ENCODE data around the gene NPAS2. TPM values are rescaled to one million over a fixed set of nuclear protein-coding genes. Genes with fewer than 3 reads are reported as not detected.

NPAS2 gene
- total RNA-seq, 4 donors from 2014 or later, result 11.8 to 46.5 (median 21.7) TPM

- Histone ChIP-seq H3K9me3 (no peaks in the 10 kb centered on the region), H3K27ac (no peak overlapping the region), H3K36me3 (no peaks in the 10 kb centered on the region), H3K4me1 (peaks cover 0 to 15% (median 0%) of the 10 kb centered on the region in 3 donors), H3K4me3 (no peak overlapping the region), H3K27me3 (no peaks in the 10 kb centered on the region)
- no peak for ATAC-seq
- no peak for TF ChIP-seq POLR2A (IDR thresholded peaks at IDR 0.05)
- TF ChIP-seq CTCF (IDR thresholded peaks at IDR 0.05), result no peak
- WGBS, 2 donors (ENCODE audit: low coverage in 1 of 2), result 91% methylated on average over 4 of the region's 4 CpGs; no CpG with 5 or more reads in 1 of the 2 donors
Measured at GRCh38 chr2:100812573-100812972, 7.4 kb upstream of the NPAS2 start.

- WGBS, 2 donors (ENCODE audit: low coverage in 1 of 2), result 26 to 38% methylated on average over 4 of the region's 4 CpGs
- no peak for ATAC-seq
- TF ChIP-seq CTCF (IDR thresholded peaks at IDR 0.05) (no peak), POLR2AphosphoS5 (IDR thresholded peaks at IDR 0.05) (peak; percentile 29)
- no peaks in the 10 kb centered on the region for H3K9me3 ChIP-seq
- no peak overlapping the region for H3K4me3 ChIP-seq
- no peaks in the 10 kb centered on the region for H3K27me3 ChIP-seq
- no peaks in the 10 kb centered on the region for H3K36me3 ChIP-seq
- peak overlapping the region in 1 of 4 donors; percentile 33 for H3K27ac ChIP-seq
- peaks cover 0 to 25% (median 0%) of the 10 kb centered on the region in 3 donors for H3K4me1 ChIP-seq
Measured at GRCh38 chr2:100813527-100813926, 6.4 kb upstream of the NPAS2 start.

GRCh38 chr2:100814043-100814442, 5.9 kb upstream of the NPAS2 start:
- 92 to 94% methylated on average over 3 of the region's 3 CpGs for WGBS, 2 donors (ENCODE audit: low coverage in 1 of 2)
- no peak for ATAC-seq
- H3K27me3 ChIP-seq, result no peaks in the 10 kb centered on the region

GRCh38 chr2:100814453-100814852, 5.5 kb upstream of the NPAS2 start:
- H3K4me1 ChIP-seq, result peaks cover 0 to 33% (median 0%) of the 10 kb centered on the region in 3 donors
- H3K27ac ChIP-seq, result no peak overlapping the region
- peaks cover 4% of the 10 kb centered on the region for H3K27me3 ChIP-seq
- H3K9me3 ChIP-seq, result no peaks in the 10 kb centered on the region
- no peak for TF ChIP-seq POLR2AphosphoS5 (IDR thresholded peaks at IDR 0.05)
- TF ChIP-seq POLR2A (IDR thresholded peaks at IDR 0.05), result no peak
- TF ChIP-seq CTCF (IDR thresholded peaks at IDR 0.05), result no peak
- no peak for TF ChIP-seq EP300 (IDR thresholded peaks at IDR 0.05)
- no peaks in the 10 kb centered on the region for H3K36me3 ChIP-seq
- 64 to 86% methylated on average over 1 of the region's 3 CpGs for WGBS, 2 donors (ENCODE audit: low coverage in 1 of 2)
- no peak for ATAC-seq
- no peak overlapping the region for H3K4me3 ChIP-seq

More at GRCh38 chr2:100814043-100814442, 5.9 kb upstream of the NPAS2 start:
- no peak overlapping the region for H3K4me3 ChIP-seq
- peak overlapping the region in 1 of 4 donors; percentile 33 for H3K27ac ChIP-seq
- peaks cover 0 to 29% (median 0%) of the 10 kb centered on the region in 3 donors for H3K4me1 ChIP-seq
- TF ChIP-seq EP300 (IDR thresholded peaks at IDR 0.05) (no peak), POLR2A (IDR thresholded peaks at IDR 0.05) (no peak), CTCF (IDR thresholded peaks at IDR 0.05) (no peak), POLR2AphosphoS5 (IDR thresholded peaks at IDR 0.05) (no peak)
- no peaks in the 10 kb centered on the region for H3K9me3 ChIP-seq
- no peaks in the 10 kb centered on the region for H3K36me3 ChIP-seq

GRCh38 chr2:100817388-100817985, 2.5 kb upstream of the NPAS2 start:
- Histone ChIP-seq H3K4me1 (peaks cover 0 to 58% (median 0%) of the 10 kb centered on the region in 3 donors), H3K9me3 (no peaks in the 10 kb centered on the region), H3K36me3 (no peaks in the 10 kb centered on the region), H3K27ac (peak overlapping the region in 3 of 4 donors; percentile 92 to 97 (median 96)), H3K4me3 (no peak overlapping the region), H3K27me3 (peaks cover 7% of the 10 kb centered on the region)
- WGBS, 2 donors (ENCODE audit: low coverage in 1 of 2), result 88 to 92% methylated on average over 4 to 6 of the region's 7 CpGs
- TF ChIP-seq EP300 (IDR thresholded peaks at IDR 0.05) (no peak), CTCF (IDR thresholded peaks at IDR 0.05) (no peak), POLR2A (IDR thresholded peaks at IDR 0.05) (no peak), POLR2AphosphoS5 (IDR thresholded peaks at IDR 0.05) (no peak)
- ATAC-seq, result no peak

All from gastroesophageal sphincter (tissue), 4 donors.